NCI-H510A treated with DMSO at 0.1 percent for 48 hours (cell line): Measurements from ENCODE around the gene NHLH1.

Experiments used
- DNase-seq: peaks from one replicate; lab custom pipeline; 2025; lab: John Stamatoyannopoulos, UW

The NHLH1 gene

GRCh38 chr1:160366731-160367515 is at the start of gene NHLH1:
Gene NHLH1 (plus strand): TSS chr1:160367071. CDS start chr1:160370732, 3,661 bp downstream.
- DNase-seq = no peak

DNA sequence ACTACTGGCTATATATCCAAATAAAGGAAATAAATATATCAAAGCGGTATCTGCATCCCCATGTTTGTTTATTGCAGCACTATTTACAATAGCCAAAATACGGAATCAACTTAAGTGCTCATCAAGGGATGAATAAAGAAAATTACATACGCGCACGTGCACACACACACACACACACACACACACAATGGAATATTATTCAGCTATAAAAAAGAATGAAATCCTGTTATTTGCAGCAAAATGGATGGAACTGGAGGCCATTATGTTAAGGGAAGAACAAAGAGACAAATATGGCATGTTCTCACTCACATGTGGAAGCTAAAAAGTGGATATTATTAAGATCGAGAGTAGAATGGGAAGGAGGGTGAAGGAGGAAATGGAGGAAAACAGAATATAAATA is 44.0 kb upstream of the NHLH1 start:
- no peak for DNase-seq

DNA sequence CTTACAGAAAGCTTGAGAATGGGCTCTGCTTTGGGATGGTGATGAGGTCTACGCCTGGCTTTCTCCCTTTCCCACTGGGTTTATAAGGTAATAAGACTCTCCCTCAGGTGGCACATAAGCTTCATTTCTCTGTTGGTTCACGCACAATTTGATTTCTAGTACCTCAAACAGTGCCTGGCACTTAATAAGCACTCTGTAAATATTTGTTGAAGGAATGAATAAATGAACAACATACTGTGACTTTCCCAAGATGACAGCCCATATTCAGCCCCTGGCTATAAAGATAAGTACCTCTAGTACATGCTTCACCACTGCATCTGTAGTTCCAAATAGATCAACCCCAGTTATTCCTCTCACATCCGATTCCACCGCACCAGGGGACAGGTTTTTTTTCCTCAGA is 41.6 kb upstream of the NHLH1 start:
- peak; percentile 97 for DNase-seq

DNA sequence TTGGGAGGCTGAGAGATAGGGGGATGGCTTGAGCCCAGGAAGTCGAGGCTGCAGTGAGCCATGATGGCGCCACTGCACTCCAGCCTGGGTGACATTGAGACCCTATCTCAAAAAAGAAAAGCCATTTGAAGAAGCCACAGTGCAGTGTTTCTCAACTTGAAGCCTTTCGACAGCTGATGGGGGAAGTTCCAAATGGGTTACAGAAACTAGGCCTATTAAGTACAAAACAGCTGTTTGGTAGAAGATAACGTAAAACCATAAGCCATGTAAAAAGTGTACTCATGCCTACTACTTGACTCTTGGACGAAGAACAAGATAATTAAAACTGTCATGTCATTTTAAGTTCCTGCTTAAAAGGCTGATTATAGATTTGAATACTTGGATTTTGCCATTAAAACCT is 40.5 kb upstream of the NHLH1 start:
- no peak for DNase-seq

DNA sequence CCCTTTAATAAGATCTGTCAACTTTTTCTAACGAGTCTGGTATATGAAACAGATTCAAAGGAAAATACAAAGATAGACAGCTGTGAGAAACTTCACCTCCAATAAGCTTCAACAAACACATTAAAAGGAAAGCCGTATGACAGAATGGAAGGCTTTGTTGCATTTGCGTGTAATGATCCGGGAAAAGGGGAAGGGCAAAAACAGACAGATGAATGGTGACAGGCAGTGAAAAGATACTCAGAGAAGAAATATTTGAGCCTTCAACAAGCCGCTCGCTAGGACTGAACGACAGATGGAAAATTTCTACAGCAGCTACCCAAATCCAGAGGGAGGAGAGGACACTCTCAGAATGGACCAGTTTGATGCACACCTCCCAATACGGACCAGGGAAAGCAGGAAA is 38.7 kb upstream of the NHLH1 start:
- DNase-seq = no peak

GRCh38 chr1:160330119-160330518 is 36.8 kb upstream of the NHLH1 start:
- no peak for DNase-seq

DNA sequence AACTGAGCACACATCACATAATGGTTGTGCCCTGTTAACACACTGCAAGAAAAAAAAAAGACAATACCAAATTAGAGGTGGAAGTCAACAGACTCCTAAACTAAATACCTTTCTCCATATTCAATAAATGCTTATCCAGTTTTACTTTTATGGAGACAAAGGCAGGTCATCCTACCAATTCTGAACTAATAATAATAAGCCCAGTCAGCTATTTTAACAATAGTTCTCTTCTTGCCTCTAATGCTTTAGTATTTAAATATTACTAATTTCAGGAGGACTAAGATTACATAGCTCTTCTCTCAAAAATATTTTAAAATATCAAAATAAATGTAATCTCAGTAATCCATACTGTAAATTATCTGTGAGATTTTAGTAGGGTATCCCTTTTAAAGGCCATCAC is 34.4 kb upstream of the NHLH1 start:
- DNase-seq = no peak

DNA sequence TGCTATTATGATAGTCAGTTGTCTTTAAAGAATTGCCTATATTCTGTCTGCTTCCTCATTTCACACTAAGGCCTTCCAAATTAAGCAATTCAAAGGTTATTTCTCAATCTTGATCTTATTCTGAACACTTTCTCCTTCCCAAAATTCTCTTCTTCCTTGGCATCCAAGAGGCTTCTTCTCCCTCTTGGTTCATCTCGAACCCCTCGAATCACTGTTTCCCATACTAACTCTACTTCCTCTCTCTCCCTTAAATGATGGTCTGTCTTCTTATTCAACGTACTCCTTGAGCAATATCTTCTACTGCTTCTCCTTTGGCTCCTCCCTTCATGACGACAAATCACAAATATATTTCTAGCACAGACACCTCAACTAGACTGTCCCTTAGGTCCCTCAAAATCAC is 28.3 kb upstream of the NHLH1 start:
- no peak for DNase-seq

DNA sequence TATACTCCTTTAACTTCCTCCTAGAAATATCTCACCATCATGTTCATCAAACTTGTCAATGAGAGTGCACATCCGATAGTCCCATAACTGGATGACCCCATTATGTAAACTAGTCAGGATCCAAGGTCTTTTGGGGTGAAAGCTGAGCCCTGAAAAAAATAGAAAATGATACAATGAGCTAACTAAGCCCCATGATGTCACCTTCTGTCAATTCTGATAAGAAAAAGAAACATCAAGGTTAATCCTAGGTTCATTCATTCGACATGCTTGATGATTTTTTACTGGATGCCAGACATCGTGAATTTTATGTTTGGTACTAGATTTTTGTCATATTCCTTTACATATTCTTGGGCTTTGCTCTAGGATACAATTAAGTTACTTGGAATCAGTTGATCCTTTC is 26.7 kb upstream of the NHLH1 start:
- no peak for DNase-seq

DNA sequence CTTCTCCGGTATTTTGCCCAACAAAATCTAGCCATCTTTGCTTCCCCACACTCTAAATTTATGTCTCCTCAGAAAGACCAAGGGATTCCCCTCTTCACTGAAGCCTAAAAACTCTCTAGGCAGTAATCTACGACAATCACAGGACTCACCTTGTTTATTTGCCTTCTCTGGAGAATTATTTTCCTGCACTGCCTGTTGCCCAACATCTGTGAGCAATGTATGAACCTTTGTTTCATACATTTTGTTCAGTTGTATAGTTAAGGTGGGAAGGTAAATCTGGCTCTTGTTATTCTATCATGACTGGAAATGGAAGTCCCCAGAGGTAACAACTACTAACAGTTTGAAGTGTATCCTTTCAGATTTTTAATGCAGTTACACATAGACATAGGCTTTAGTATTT is 26.0 kb upstream of the NHLH1 start:
- no peak for DNase-seq

DNA sequence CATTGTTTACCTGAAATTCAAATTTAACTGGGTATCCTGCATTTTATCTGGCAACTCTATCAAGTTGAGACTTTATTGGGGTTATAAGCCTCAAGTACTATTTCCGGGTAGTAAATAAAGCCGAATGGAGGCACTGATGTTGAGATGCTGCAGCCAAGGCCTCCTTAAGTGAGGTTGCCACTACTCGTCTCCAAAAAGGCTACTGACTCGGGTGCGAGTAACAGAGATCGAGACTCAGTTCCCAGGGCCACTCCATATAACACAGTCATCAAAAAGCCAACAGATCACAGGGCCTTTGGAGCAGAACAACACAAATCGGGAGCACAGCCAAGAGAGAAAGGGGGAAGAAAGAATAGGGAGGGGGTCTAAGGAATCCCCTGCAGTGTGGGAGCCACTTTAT is 24.3 kb upstream of the NHLH1 start:
- DNase-seq = no peak

GRCh38 chr1:160342953-160343869 is 23.7 kb upstream of the NHLH1 start, which contains the start of the genes COPA and NCSTN:
Gene COPA (minus strand): TSS chr1:160343250. CDS start chr1:160343170, 80 bp downstream.
Gene NCSTN (plus strand): TSS chr1:160343383. CDS start chr1:160343397, 14 bp downstream.
- peak; percentile 84 for DNase-seq

GRCh38 chr1:160344241-160344640 is 22.6 kb upstream of the NHLH1 start:
- DNase-seq = no peak

DNA sequence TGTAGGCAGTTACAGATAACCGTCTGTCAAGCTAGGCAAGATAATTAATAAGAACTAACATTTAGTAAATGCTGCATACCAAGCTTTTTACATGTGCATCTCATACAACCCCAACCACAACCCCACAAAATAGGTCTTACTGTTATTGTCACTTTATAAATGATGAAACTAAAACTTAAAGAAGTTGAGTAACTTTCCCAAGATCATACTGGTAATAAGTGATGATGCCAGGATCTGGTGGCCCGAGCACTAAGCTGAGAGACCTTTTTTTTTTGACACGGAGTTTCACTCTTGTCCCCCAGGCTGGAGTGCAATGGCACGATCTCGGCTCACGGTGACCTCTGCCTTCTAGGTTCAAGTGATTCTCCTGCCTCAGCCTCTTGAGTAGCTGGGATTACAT is 21.9 kb upstream of the NHLH1 start:
- no peak for DNase-seq

- no peak for DNase-seq
These were observed 20.4 kb upstream of the NHLH1 start for GRCh38 chr1:160346463-160346862.

- DNase-seq = no peak
These were observed 19.9 kb upstream of the NHLH1 start for GRCh38 chr1:160346958-160347357.

DNA sequence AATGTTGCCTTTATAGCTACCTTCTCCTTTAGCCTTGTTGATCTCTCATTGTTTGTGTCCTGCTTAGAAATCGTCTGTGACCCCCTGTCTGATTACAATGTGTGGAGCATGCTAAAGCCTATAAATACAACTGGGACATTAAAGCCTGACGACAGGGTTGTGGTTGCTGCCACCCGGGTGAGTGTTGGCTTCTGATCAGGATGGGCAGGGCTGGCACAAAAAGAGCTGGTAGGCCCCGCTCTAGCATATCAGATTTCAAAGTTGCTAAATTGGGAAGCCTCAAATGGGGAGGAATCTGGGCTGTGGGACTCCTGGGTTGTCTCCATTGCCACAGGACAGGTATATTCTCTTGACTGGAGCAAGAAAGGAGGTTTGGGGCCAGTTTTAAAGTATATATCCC is 15.2 kb upstream of the NHLH1 start:
- DNase-seq = no peak

- no peak for DNase-seq
These were observed 14.3 kb upstream of the NHLH1 start for GRCh38 chr1:160352555-160352954.

DNA sequence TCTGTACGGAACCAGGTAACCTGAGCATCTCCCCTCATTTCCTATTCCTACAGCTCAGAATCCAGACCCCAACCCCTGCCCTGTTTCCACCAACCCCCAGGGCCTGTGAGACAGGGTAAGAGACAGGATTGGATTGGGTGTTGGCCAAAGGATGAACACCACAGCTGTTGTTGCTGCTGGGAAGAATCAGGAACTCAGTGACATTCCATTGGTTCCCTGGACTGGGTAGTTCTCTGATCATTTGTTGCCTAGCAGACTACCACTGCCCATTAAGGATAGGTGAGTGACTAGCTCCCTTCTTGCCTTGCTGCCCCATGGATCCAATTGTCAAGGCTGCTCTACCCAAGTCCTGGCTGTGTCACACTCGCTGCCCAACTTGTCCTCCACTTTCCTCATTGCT is 13.6 kb upstream of the NHLH1 start:
- no peak for DNase-seq

DNA sequence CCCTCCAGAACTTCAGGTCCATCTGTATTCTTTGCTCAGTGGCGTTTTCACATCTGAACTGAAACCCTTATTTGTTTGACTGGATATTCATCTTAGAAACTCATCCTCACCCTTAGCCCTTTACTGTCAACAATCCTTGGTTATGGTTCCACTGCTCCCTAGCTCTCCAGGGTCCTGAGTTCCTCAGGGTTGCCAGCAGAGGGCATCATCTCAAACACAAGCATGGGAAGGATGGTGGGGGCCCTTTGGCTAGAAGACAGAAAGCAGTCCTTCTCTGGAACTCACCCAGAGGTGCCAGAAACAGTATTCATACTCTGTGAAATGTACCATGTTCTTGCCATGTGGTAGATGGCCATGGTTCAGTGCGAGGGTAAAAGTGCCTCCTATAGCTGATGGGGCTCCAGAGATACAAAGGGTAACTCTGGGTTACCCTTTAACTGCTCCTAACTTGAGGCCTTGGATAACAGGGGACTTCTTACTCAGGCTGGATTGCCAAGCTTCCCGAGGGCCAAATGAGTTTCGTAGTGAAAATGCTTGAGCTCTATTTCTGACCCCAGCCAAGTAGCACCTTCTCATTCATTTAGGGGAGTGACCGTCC is 12.4 kb upstream of the NHLH1 start:
- no peak for DNase-seq

DNA sequence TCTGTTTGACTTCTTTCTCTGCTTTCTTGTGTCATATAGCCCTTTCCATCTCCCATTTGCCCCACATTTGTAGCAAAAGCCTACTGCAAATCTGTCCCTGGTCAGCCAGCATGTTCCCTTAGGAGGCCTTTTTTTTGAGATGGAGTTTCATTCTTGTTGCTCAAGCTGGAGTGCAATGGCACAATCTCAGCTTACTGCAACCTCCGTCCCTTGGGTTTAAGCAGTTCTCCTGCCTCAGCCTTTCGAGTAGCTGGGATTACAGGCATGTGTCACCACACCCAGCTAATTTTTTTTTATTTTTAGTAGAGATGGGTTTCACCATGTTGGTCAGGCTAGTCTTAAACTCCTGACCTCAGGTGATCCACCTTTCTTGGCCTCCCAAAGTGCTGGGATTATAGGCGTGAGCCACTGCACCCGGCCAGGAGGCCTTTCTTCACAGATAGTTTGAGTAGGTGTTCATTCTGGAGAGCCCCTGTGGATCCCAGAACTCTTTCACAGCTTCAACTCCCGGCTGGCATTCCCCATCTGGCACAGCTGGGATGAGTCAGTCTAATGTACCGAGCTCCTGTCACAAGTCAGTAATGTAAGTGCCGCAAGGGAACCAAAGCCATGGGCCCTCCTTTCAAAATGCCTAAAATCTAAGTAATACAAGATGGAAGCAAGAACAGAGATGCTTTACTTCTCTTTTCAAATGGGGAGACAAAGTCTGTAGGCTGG is 9.4 kb upstream of the NHLH1 start:
- no peak for DNase-seq

DNA sequence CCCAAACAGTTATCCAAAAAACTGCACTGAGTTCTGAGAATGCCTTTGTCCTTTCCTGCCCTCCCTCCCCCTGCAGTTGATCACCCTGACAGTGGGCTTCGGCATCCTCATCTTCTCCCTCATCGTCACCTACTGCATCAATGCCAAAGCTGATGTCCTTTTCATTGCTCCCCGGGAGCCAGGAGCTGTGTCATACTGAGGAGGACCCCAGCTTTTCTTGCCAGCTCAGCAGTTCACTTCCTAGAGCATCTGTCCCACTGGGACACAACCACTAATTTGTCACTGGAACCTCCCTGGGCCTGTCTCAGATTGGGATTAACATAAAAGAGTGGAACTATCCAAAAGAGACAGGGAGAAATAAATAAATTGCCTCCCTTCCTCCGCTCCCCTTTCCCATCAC is 8.8 kb upstream of the NHLH1 start:
- DNase-seq = no peak
